HPDE6-E6E7 (cell line): ENCODE results near the gene DCTN2.
"Not testable (repeated sequence)": the region's sequence is repeated elsewhere in the genome, so short reads cannot be mapped to it uniquely, and the experiment has no call there.

Source experiments
- DNase-seq: peaks from one replicate; pipeline ENCODE4 v3.0.0; 2011; ENCODE audit warnings: missing footprints; ENCODE audit errors: extremely low spot score

Gene DCTN2

DNA sequence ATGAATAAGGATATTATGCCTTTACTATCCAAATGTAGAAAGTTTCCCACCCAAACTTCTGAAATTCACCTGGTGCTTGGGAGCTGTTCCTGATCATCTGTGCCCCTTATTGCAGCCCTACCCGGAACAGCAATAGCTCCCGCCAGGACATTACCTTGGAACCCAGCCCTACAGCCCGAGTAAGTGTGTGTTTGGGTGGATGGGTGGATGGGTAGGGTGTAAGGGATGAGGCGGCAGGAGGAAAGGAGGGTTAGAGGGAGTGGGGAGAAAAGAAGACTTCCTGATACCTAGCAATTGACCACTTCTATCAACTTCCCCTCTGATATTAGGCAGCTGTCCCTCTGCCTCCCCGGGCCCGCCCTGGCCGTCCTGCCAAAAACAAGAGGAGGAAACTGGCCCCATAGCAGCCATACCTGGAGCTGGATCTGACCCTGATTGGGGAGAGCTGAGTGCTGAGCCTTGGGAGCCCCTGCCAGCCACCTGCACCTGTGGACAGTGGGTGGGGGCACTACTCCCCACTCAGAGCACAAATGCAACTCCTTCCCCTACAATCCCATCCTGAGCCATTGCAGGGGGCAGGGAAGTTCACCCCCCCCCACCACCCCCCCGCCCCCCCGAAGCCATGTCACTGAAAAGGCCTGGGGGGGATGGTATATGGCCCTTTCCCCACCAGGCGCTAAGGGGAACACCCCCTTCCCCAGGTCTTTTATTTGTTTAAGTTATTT is 18.0 kb downstream of the DCTN2 start:
- no peak for DNase-seq

- DNase-seq, result no peak
Measured at GRCh38 chr12:57528176-57528575, 18.8 kb downstream of the DCTN2 start.

- DNase-seq, result no peak
Measured at GRCh38 chr12:57527184-57527583, 19.8 kb downstream of the DCTN2 start.

DNA sequence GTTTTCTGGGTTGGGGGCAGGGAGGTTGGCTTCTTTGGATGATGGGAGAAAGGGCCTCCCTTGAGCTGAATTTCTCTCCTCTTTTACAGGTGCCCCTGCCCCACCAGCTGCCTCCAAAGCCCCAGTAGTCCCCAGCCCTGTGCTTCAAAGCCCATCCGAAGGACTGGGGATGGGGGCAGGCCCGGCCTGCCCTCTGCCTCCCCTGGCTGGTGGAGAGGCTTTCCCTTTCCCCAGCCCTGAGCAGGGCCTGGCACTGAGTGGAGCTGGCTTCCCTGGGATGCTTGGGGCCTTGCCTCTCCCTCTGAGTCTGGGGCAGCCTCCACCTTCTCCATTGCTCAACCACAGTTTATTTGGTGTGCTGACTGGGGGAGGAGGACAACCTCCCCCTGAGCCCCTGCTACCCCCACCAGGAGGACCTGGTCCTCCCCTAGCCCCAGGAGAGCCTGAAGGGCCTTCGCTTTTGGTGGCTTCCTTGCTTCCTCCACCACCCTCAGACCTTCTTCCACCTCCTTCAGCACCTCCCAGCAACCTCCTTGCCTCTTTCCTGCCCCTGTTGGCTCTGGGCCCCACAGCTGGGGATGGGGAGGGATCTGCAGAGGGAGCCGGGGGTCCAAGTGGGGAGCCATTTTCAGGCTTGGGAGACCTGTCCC is 20.4 kb downstream of the DCTN2 start:
- no peak for DNase-seq

GRCh38 chr12:57525615-57526383 is 21.2 kb downstream of the DCTN2 start:
- DNase-seq, result no peak

GRCh38 chr12:57524814-57525614 is 22.0 kb downstream of the DCTN2 start:
- DNase-seq, result no peak

- DNase-seq, result no peak
Measured at GRCh38 chr12:57523706-57524614, 23.0 kb downstream of the DCTN2 start.

- no peak for DNase-seq
Measured at GRCh38 chr12:57522887-57523705, 23.9 kb downstream of the DCTN2 start.

DNA sequence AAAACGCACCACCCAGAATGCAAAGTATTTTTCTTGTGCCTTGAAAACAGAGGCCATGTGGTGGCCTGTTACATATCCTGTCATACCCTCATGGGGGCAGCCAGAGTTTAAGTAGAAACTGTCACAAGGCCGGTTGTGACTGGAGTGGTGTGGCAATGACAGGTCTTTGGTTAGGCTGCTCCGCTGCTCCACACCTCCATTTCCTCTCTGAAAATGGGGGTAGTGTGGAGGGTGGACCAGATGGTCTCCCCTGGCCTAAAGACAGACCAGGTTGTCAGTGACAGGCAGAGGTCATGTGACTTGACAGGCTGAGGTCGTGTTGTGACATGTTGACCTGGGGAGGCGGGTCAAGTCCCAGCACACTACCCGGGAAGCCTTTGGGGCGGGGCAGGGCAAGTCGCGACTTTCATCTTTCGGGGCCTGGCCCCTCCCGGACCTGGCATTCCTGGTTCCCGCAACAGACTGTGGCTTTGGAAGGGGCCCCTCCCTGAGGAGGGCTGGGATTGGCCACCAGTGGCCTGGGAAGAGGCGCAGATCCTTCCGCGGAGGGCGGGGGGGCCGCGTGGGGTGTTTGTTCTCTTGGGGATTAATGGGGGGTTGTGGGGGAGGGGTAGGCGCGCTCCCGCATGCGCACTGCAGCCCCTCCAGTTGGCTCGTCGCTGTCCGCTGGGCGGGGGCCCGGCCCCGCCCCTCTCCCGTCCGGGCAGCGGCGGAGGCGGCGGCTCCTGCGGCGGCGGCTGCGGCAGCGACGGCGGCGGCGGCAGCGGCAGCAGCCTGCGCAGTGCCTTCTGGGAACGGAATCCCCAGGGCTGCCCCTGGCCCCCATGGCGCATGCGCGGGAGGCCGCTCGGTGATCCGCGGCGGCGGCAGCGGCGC is 24.7 kb downstream of the DCTN2 start, which contains the start of gene MBD6:
MBD6 (plus strand) TSS at position 814 of the 876 bp plus-strand sequence. CDS start 1,480 bp downstream, outside the sequence.
- DNase-seq, result peak; percentile 96

DNA sequence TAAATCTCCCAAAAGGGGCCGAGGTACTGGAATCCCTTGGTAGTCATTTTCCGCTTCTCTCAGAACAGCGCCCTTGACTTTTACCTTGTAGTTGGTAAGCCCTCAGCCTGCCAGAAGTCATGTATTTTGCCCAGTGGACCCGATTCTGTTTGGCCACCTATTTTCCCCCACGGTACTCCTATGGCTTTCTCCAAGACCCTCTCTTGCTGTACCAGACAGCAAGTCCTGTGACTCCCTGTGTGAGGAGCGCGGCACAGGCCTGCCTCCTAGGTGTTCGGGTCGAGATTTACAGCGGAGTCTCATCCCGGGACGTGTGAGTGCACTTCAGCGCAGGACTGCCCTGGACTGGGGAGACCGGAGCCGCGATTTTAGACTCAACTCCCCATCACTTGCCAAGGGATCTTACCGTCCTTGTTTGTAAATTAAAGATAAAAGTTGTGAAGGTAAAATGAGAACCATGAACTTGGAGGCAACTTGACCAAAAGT is 25.4 kb downstream of the DCTN2 start:
- DNase-seq, result no peak

DNA sequence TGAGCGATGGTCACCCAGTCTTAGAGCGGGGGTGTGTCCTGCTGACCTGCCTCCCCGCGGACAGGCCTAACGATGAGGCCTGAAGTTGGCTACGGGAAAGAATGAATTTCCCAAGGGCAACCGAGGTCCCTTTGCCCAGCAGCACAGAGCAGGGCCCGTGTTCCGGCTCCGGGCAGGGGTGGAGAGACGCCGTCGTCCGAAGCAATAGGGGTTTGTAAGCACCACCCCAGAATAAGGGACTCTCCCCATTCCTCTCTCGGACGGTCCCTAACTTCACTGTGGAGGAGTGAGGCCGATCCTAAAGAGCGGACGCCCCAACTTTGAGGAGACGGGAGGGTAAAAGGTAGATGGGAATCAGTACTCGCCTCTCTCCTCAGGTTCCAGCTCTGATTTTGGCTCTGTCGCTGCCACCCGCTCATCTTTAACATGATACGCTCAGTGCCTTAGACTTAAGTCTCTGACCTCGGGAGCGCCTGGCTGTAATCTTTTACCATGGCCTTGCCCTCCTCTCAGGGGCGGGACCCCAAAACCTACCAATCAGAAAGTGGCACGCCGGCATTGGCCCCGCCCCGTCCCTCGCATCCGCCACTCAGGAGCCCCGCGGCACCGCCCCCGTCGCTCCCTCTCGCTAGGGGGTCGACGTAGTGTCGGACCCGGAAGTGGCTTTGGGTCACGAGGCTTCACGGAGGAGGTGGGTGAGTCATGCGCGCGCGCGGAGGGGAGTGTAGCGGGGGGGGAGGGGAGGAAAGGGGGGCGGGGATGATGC is 26.8 kb downstream of the DCTN2 start, which contains the start of gene DDIT3:
DDIT3 (minus strand) TSS at position 462 of the 766 bp plus-strand sequence. CDS start 3,108 bp downstream, outside the sequence.
- peak; percentile 88 for DNase-seq

- no peak for DNase-seq
Measured at GRCh38 chr12:57519796-57520052, 27.3 kb downstream of the DCTN2 start.

DNA sequence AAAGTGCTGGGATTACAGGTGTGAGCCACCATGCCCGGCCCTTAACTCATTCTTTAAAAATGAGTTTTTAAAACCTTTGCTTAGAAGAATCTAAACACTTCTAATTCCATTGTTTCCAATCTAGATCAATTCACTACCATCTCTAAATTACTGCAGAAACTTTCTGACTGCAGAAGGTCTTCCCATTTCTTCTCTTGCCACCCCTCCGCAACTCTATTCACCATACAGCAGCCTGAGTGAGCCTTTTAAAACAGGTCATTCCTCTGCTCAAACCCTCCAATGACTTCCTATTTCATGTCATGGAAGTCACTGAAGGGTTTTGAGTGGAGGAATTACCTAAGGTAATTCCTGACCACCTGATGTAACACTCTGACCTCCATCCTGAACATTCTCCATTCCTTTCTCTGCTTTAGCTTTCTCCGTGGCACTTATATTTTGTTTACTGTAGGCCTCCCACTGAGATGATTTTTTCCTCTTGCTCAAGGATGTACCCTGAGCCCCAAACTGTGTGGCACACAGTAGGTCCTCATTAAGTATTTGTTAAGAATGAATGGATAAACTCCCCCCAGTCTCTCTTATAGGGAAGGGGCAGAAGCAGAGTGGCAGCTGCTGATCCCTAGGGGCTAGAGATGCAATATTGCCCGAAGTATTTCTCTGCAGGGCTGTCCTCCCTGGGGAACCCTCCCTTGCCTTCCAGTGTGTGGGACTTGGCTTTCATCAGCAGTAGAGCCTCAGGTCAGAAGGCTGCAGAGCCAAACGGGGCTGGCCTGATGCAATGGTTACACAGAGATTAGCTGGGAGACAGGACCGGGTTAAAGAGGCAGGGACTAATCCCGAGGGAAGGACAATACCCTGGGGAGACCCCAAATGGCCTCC is 27.8 kb downstream of the DCTN2 start:
- no peak for DNase-seq

GRCh38 chr12:57518176-57518919 is 28.6 kb downstream of the DCTN2 start:
- no peak for DNase-seq

DNA sequence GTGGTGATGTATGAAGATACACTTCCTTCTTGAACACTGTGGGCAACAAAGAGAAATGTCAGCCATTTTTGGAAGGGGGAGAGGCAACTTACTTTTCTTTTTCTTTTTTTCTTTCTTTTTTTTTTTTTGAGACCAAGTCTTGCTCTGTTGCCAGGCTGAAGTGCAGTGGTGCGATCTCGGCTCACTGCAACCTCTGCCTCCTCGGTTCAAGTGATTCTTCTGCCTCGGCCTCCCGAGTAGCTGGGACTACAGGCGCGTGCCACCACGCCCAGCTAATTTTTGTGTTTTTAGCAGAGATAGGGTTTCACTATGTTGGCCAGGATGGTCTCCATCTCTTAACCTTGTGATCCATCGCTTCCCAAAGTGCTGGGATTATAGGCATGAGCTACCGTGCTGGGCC is 29.3 kb downstream of the DCTN2 start:
- DNase-seq, result not testable (repeated sequence)

GRCh38 chr12:57517187-57517586 is 29.8 kb downstream of the DCTN2 start:
- no peak for DNase-seq
